Forelimb muscle (tissue), 1 donor: ENCODE data around the gene PAM16. TPM values are rescaled to one million over a fixed set of nuclear protein-coding genes. Genes with fewer than 3 reads are reported as not detected.

Source experiments
- DNase-seq: peaks from one replicate; pipeline ENCODE4 v3.0.0-alpha.2; 2013; ENCODE audit warnings: low read depth
- polyA plus RNA-seq: library from polyadenylated mRNA; unstranded; fragments of 120-200 nt; gene quantifications from one replicate; pipeline ENCODE4 v1.2.1, GENCODE V29; 2013; ENCODE audit not compliant: insufficient read length

The PAM16 gene
- polyA plus RNA-seq, 1 donor: 25.4 TPM

DNA sequence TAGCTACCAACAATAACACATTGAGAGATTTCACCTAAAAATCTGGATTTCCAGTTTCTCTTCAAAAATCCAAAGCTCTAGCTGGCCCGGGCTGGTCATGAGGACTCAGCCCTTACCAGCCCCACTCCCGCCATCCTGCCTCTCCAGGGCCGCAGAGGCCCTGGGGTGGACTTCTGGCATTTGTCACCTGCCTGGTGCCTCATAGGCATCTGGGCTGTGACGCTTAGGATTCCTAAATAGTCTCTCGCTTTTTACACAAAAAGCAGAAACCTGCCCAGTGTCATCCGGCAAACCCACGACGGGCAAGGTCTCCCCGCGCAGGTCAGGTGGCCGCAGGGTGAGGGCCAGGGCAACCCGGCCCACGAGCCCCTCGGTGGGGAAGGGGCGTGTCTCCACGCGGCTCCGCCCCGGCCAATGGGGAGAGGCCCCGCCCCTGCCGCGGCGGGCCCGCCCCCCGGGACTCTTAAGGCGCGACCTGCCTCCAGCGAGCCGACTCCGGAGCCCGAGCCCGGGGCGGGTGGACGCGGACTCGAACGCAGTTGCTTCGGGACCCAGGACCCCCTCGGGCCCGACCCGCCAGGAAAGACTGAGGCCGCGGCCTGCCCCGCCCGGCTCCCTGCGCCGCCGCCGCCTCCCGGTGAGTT, 20.4 kb upstream of the PAM16 start, which contains the start of gene VASN:
Gene VASN (plus strand): TSS at position 492 of the 644 bp plus-strand sequence. CDS start 9,030 bp downstream, outside the sequence.
- DNase-seq: peak; percentile 44

DNA sequence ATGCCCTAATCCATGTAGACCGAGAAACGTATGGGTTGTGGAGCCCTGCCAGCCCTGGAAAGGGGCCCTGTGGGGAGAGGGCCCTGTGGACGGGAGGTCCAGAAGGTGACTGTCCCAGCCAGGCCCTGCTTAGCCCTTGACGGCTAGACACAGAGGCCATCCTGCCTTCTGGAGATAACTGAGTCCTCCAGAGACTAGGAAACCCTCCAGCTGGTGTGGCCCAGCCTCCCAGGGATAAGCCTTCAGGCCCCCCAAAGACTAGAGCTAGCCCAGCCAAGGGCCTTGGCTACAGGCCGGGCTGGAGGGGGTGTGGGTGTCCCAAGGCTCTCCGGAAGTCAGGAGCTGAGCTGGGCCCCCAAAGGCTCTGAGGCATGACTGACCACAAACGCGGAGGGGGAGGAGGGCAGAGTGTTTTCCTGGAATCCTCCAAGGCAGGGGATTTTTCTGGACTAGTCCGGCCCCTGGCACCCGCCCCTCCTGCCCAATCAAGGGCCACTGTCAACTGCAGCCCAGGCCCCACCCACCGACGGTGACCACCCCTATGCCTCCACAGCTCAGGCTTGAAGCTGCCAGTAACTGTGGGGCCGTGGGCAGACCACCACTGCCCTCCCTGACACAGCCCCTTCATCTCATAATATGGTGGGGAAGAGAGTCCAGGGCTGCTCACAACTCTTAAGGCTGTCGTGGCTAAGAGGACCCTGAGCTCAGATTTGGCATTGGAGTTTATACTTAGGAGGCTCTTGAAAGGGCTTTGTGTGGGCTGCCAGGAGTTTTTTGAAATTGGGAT, 19.6 kb upstream of the PAM16 start:
- DNase-seq: no peak

DNA sequence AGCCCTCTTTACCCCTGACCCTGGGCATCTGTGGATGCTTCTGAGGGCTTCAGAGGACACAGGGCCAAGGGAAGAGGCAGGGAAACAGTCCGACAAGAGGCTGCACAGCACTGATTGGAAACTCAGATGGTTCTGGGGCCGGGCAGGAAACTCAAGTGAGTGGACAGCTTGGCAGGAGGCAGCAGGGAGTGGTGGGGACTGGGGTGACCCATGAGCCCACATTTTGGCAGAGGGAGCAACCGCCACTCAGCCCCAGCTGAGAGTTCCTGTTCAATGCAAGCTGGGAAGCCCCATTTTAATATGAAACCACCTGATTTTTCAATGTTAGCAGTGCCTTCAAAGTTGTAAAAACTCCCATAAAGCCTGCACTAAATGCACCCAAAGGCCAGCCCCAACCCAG, 19.0 kb upstream of the PAM16 start:
- DNase-seq: no peak

DNA sequence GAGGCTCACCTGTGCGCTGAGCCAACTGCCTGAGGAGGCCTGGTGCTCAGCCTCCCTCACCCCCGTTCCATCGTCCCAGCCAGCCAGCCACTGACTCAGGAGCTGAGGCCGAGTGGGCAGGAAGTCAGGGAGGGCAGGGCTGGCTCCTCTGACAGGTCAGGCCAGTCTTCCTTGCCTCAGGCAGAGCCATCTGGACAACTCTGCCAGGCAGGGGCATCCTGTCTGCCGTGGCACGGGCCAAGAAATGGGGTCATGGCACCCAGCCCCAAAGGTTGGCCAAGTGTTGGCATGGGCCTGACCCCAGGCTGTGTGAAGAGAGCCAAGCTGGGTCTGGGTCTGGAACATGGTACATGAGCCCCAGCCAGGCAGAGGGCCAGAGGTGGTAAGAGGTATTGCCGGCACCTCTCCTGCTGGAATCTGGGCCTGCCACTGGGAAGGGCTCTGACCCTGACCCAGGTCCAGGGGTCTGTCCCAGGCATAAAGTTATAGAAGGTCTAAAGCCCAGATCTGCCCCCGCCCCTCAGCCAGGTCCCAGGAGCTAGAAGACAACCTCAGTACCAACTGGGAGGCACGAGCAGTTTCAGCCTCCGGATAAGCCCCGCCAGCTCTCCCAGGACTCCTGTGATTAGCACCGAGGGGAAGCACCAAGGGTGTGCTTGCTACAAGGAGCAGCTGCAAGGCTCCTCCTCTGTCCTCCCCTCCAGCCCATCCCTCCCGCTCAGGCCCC, 18.0 kb upstream of the PAM16 start:
- DNase-seq: no peak

DNA sequence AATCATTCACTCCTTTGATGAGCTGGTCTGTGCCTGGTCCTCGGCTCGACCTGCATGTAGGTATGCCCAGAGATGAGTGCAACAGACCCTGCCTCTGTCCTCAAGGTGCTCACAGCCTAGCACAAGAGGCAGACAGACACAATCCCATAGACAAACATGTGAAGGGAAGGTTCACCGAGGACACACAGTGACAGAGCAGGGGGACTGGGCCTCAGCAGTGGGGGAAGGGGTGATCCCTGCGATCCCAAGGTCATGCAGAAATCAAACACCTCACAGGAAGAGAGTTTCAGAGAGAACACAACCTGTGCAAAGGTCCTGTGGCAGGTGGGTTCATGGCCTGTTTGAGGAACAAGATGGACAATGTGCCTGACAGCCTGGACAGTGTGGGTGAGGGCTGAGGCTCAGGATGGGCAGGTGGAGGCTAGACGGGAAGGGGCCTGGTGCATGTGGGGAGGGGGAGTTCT, 16.3 kb upstream of the PAM16 start:
- no peak for DNase-seq

DNA sequence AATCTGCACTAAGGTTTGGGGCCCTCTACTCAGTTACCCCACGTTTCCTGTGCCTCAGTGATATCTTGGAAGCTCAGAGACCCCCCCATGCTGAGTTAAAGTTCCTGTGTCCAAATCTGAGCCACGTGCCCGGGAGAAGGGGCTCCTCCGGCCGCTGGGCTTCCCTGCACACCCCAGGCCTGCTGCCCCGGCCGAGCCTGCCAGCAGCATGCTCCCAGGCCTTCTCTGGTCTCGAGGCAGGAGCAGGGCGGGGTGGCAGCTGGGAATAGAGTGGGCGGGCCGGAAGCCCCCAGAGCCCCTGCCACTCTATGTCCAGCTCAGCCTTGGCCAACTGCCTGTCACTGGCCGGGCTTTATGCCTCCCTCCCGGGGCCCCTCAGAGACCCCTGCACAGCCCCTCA, 14.9 kb upstream of the PAM16 start:
- no peak for DNase-seq

DNA sequence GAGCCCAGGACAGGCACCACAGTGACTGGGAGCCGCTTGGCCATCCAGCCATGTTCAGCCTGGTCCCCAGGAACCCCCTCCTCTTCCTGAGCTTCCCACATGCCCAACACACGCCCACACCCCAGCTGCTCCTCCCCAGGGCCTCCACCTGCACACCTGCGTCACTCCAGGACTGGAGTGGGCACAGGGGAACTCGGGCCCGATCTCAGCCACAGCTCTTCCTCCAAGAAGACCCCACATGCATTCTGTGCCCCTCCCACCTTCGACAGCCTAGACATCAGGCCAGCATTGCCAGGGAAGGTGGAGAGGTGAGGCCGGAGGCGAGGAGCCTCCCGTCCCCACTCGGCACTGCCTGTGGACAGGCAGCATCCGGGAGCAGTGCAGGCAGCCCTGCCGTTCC, 14.5 kb upstream of the PAM16 start:
- no peak for DNase-seq

DNA sequence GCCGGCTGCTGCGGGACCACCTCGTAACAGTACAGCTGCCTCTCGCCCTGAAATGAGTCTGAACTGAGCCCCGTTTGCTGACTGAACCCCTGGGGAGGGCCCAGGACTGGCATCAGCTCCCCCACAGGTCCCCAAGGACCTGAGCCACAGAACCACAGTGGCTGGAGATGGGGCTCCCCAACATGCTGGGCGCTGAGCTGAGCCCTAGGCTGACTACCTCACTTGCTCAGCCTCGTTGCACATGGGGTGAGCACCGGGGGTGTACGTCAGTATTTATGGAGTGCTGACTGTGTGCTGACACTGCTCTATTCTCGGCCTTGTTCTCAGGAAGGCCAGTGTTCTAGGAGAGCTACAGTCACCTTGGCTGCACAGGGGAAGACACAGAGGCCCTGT, 13.9 kb upstream of the PAM16 start:
- no peak for DNase-seq

DNA sequence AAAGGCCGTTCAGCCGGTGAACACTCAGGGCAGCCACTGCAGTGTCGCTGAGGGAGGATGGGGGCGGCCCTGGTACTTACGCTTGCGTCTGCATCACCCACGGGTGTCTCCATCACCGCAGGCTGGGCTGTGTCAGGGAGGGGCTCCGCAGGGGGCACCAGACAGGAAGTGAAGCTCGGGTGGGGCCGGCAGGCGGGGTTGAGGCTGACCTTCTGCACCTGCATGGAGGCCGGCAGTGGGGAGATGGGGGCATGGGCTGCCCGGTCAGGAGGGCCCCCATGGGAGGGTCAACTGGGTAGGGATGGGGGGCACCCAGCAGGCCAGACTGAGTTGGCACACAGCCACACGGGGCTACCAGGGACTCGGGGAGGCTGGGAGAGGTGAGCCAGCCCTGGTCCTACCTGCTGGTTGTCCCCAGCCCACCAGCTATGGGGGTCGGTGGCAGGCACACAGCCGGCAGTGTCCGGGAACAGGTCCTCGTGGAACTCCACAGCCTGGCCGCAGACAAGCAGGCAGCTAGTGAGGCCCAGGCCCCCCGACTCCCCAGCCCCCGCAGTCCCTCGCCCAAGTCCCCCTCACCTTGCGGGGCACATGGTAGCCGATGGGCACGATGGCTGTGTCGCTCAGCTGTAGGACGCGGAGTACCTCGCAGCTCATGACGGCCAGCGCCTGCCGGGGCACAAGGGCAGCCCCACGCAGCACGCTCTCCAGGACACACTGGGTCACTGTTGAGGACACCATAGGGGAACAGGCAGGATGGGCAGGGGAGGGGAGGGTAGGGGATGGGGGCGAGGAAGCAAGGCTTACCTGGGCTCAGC, 13.3 kb upstream of the PAM16 start:
- no peak for DNase-seq

DNA sequence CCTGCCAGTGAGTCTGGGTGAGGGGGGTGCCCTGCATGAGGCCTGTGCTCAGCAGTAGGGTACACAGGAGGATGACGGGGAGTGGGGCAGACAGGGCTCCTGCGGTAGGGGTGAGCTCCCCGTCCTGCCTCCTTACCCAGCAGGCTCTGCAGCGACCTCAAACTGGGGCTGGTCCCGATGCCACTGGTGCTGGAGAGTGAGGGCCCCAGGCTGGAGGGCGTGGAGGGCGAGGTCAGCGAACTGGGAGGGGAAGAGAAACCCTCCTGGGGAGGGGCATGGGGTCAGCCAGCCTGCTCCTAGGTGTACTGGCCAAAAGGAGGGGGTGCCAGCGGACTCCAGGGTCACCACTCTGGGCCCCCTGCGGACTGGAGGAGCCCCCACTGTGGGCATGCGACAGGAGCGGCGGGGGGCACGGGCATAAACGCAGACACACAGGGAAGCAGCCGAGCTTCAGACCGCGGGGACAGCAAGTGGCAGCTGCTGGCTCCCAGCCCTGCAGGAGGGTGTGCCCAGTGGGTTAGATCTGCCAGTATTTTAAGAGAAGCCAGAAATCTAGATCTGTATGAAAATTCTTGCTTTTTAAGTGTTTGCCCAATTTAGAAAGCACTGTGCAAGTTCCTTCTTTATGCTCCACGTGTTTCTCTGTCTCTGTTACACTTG, 11.5 kb upstream of the PAM16 start:
- DNase-seq: no peak

DNA sequence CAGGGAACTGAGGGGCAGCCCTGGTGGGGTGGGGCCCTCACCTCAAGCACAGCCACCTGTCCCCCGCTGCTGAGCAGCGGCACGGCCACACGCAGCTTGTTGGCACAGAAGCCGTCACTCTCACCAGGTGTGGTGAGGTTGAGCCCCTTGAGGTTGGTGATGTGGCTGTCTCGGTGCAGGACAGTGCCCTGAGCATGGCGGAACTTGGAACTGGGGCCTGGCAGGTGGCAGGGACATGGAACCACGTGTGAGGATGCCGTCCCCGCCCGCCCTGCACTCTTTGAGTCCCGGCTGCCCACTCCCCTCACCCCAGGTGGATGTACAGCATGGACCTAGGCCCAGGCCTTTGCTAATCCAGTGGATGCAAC, 10.8 kb upstream of the PAM16 start:
- DNase-seq: no peak

DNA sequence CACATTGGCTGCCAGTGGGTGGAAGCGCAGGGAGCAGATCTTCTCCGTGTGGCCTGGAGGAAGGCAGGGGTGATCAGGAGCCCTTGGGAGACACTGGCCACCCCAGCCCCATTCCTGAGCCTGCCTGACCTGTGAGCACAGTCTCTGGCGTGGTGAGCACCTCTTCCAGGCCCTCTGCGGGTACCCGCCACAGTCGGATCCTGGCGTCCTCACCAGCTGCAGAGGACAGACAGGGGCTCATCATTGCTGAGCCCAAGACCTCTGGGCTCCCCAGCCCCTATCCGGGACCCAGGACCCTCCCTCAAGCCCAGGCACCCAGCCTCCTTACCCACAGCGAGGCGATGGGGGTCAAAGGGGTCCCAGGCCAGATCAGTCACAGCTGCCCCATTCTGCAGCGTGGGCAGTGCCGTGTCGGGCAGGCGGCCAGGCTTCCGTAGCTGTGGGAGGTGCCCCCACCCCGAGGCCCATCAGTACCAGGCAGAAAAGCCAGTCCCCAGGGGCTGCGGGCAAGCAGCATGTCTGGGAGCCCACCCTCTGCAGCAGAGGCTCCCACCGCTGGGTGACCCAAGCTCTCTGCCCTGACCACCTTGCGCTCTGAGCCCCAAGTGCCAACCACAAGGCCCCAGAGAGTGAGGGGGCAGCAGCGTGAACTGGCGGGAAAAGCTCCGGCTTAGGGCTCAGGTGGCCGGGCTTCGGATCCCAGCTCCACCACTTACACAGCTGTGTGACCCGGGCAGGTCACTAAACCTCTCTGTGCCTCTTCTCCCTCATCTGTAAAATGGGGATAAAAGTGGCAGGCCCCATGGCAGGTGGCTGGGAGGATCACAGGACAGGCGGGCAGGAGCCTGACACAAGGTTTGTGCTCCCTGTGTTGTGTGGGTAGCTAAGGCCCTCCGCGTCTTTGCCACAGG, 10.2 kb upstream of the PAM16 start:
- DNase-seq: no peak

DNA sequence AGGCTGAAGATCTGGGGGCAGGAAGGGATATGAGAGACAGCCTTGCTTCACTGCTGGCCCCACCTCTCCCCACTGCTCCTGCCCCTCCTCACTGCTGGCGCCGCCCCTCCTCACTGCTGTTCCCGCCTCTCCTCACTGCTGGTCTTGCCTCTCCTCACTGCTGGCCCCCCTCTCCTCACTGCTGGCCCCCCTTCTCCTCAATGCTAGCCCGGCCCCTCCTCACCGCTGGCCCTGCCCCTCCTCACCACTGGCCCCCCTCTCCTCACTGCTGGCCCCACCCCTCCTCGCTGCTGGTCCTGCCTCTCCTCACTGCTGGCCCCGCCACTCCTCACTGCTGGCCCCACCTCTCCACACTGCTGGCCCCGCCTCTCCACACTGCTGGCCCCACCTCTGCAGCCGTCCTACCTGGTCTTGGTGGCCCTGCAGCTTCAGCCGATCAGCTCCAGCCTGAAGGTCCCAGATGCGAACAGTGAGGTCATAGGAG, 9.5 kb upstream of the PAM16 start:
- DNase-seq: no peak

DNA sequence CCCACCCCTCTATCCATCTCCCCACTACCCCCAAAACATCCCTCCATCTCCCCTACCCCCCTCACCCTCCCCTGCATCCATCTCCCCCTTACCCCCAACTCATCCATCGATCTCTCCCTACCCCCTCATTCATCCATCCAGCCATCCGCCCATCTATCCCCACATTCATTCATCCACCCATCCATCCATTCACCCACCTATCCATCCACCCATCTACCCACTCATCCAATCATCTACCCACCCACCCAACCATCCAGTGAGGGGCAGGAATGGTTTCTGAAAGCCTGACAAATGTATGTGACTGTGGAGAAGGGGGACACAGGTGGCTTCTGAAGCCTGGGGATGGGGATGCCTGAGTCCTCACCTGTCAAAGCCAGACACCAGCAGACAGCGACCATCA, 8.8 kb upstream of the PAM16 start:
- DNase-seq: no peak

DNA sequence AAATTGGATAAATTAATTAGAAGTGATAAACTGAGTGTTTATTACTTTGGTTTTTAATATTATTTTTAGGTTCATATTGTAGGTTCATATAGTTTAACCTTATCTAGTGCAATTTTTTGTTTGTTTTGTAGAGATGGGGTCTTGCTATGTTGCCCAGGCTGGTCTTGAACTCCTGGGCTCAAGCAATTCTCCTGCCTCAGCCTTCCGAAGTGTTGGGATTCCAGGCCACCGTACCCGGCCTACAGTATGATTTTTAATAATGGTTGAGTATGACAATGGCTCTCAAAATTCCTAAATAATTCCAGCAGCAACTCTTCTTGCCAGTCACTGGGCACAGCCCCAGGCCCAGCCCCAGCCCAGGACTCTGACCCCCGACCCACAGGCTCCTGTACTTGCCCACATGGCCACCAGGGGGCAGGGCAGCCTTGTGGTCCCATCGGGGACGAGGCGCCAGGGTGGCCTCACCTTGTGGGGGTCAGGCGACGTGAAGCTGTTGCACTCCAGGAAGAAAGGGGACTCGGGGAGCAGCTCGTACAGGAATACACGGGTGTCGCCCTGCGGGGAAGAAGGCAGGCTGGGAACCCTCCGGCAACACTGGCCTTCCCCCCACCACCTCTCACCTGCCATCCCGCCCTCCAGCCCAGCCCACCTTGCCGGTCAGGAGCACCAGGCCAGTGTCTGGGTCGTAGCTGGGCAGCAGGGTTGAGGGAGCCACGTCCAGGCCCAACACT, 7.9 kb upstream of the PAM16 start:
- no peak for DNase-seq

DNA sequence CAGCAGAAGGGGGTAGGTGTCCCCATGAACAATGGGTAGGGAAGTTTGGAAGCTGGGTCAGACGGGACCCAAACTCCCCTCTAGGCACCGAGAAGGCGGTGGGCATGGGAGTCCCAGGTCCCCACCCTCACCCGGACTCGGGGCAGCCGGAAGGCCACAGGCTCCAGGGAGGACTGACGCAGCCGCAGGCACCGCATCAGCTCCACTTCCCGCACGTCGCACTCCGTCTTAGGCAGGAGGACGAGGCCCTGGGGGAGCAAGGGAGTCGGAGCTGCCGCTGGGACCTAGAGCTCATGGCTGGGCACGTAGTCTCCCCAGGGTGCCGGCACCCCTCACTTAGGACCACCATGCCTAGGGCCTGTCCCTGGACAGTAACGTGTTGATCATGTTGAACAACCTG, 7.1 kb upstream of the PAM16 start:
- no peak for DNase-seq

DNA sequence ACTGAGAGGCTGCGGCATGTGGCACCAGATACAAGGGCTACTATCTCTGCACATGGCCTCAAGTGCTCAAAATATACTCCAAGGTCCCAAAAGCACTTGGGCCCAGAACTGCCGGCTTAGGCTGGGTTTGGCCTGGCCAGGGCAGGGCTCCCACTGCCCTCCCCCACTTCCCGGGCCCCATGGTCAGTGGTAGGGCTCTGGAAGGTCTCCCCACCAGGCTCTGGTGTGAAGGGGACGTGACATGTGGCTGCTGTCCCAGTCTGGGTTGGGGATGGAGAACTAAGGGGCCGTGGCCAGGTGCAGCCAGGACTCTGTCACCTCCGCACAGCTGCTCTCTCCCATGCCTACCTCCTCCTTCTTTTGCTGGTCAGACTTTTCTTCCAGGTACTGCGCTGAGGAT, 5.7 kb upstream of the PAM16 start:
- no peak for DNase-seq

DNA sequence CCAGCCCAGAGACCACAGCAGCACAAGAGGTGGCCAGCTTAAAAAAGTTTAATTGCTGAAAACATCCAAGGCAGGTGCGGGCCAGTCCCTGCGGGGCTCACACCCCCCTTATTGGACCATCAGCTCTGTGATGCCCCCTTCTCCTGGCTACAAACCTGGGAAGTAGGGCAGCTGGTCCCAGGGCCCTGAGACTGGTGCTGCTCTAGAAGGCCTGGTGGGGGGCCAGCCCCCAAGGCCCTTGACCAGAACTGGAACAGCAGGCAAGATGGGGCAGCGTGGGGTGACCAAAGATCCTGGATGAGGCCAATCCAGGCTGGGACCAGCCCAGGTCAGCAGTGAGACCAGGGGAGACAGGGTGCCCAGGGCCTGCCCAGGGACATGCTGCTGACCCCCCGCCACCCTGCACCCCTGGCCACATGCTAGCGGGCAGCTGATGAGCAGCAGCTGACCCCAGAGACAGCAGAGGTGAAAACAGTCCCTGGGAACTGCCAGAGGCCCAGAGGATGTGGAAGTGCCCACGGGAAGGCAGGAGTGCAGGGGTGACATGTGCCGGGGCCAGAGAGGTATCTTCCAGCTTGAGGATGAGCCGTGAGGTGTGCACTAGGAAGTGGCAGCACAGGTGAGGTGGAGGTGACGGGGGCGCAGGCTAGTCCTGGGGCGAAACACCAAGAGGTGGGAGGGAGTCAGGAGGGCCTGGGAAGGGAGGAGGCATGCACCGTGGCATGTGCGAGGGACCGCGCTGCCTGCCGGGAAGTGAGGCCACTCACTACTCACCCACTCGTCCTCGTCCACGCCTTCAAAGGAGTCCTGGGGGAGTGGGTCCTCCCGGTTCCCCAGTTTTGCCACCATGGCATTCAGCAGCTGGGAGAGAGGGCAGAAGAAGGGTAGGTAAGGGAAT, 3.6 kb upstream of the PAM16 start:
- no peak for DNase-seq
